NK-92 (cell line): ENCODE measurements around the gene CTIF.

Source experiments
- DNase-seq: peaks from one replicate; lab custom pipeline; 2025; ENCODE audit not compliant: unreplicated experiment; lab: John Stamatoyannopoulos, UW

CTIF gene

DNA sequence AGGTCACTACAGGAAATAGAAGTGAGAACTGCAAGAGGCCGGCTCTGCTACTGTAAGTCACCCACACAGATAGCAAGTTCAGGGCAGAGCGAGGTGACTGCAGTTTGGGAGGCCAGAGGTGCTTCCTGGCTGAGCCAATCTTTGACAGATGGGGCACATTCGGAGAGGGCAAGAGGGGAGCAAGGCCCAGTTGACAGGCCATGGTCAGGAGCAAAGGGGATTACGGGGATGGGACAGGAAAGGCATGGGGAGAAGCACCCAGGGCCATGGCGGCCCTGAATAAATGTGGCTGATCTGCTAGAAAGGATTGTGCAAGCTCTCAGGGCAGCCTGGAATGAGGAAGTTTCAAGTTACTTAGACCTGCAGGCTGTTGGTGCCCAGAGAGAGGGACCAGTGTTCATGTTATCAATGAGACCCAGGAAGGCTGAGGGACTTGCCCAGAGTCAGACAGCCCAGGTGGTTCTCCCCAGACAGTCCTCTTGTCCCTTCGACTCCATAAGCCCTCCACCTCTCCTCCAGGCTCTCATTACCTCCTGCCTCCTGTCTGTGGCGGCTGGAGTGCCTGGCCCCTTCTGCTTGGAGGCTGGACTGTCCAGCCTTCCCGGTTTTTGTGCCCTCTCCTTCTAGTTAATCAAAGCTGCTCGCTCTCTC lies 123.3 kb downstream of the CTIF start:
- DNase-seq = no peak

DNA sequence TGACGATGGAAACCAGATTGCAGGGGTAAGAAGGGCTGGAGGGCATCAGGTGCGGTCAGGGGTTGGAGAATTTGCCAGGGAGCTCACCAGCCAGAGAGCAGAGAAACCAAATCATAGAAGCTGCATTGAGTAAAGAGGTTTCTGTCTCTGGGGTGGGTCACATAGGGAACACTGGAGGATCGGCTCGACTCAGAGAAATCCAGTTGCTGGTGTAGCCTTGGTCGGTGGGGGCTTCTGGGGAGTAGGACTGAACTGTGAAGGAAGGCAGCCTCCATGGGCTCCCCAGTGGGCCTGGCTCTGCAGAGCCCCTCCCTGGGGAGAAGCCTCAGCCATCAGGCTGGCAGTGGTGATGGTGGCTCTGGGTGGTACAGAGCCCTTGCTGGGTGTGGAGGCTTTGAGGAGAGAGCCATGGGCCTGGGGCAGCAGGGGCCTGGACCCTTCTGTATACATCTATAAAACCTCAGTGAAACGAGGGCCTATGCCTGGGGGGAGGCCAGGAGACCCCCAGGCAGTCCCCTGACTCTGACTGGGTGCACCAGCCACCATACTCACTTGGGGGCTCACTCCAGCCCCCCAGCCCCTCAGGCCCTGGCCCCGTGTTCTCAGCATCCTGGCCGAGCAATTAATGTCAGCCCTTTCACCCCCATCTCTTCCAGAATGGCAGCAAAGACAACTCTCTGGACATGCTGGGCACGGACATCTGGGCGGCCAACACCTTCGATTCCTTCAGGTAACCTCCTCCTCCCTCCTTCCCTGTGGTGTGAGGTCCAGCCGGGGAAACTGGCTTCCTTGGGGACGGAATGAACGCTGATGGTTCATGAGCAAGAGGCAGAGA lies 124.5 kb downstream of the CTIF start:
- no peak for DNase-seq

DNA sequence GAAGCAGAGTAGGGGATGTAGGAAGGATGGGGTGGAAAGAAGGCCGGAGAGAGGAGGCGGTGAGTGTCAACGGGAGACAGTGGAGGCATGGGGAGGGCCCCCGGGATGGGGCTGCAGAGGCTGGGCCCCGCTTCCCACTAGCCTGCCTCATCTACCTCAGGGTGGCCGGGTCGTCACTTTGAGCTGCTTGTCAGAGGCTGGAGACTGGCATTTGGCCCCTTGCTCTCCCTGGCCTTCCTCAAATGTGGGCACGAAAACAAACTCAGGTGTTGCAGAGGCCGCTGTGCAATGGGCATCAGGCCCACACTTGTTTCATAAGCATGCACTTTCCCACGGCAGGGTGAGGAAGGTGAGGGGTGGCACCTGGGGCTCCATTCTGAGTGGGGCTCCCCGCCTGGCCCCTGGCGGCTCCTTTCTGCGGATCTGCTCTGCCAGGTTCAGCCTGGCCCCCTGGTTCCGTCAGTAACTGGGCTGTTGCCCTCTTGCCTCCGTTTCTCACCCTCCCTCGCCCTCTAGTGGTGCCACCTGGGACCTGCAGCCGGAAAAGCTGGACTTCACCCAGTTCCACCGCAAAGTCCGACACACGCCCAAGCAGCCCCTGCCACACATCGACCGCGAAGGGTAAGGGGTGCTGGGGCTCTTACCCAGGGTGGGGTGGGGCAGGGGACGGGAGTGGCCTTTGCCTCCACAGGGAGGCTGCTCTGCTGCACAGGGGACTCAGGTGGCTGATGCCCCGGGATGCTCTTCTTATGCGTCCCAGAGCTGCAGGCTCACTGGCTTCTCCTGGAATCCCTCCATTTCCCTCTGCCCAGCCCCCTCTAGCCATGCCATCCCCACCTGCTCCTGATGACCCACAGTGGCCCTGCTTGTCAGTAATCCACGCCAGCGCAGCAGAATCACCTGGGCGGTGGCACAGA lies 125.4 kb downstream of the CTIF start:
- no peak for DNase-seq

DNA sequence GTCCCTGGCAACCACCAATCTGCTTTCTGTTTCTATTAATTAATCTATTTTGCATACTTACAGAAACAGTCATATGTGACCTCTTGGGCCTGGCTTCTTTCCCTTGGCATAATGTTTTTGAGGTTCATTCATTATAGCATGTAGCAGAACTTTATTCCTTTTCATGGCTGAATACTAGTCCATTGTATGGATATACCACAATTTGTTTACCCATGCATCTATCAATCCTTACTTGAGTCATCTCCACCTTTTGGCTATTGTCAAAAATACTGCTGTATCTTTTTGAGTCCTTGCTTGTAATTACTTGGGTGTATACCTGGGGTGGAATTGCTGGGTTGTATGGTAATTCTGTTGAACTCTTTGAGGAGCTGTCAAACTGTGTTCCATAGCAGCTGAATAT lies 126.8 kb downstream of the CTIF start:
- DNase-seq = no peak

DNA sequence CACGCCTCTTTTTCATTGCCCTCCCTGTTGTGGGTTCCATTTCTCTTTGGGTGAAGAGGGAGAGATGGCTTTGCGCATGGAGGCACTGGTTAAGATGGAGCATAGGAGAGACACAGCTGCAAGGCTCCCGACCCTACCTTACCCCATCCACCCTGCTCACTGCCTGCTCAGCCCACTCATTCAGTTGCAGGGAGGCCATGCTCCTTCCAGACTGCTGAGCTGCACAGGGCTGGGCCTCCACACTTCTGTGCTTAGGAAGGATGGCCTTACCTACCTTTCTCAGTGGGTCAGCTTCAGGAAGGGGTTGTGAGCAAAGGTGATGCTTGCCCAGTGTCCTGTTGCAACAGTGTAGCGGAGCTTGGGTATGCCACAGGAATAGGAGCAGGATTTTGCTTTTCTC lies 127.8 kb downstream of the CTIF start:
- no peak for DNase-seq

DNA sequence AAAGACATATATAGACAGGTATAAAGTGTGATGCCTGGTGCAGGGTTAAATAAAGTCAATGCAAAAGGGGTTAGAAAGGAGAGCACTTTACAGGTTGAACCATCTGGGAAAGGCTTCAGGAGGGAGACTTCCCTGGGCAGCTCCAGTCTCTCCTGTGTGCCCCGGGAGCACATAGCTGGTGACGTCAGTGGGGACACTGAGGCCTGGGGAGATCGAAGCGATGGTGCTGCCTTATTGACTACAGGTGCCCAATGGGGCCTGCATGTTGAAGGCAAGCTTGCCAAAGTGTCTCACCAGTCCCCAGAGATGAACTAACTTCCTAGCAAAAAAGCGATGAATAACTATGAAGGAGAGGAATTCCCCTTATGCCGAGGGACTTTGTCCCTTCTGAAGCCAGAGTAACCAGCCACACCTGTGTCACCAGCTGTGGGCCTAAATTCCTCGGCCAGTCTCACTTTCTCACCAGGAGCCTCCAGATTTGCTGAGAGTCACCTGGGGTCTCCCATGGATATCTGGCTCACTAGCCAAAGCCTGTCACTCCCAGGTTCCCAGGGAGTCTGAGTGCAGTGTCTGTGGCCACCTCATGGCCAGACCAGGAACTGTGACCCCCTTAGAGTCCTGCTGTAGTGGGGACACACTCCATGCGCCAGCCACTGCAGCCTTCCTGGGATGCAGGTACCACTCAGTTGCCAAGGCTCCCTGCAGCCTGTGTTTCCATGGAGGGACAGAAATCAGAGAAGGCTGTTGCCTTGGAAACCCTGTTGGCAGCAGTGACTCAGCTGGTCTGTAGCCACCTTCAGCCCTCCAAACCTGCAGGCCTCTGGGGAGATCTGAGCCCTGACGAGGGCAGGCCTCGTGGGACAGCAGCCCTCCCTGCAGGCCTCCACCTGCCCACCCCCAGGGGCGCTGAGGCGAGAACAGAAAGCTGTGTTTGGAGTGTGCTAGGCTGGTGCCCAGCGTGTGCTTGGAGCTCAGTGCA lies 128.7 kb downstream of the CTIF start:
- no peak for DNase-seq

DNA sequence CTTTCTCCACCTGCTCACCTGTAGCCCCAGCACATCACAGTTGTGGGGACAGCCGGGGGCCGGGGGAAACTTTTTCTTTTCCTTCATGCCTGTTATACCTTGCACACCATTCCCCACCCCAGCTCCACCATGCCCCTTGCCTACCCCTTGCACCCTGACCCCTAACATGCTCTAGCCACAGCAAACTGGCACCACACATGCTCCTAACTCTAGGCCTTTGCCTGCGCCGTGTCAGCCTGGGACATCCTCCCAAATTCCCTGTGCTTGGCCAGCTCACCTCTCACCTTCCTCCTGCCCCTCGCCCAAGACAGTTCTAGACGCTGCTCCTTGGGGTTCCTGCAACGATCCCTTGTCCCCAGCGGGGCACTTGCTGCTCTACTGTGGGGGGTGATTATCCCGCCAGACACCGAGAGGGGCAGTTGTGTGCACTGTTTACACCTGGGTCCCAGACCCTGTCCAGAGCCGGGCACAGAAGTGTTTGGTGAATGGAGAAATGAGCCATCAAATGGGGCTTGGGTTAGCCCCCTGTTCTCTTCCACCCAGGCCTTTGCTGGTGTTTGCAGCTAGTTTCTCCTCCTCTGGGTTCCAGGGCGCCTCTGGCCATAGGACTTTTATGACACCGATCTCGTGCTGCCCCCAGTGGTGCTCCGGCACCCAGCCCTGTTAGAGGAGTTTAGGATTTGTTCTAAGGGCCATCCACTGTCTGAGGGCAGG lies 129.8 kb downstream of the CTIF start:
- DNase-seq = no peak

DNA sequence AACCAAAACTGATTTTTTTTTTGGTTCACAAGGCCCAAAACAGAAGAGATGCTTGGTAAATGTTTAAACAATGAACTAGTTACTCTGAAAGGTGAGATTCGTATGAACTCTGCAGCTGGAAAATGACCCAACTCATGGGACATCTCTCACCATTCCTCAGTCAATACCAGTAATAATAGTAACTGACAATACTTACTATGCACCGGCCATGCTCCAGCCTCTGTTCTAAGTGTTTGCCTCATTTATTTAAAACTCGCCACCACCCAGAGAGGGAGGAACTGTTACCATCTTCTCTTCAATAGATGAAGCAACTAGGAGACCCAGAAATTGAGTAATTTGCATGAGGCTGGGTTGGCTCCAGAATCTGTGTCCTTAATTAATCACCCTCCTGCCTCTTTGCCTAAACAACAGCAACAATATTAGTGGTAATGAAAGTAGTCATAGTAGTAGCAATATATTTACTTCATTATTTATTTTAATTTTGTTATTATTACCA lies 130.4 kb downstream of the CTIF start:
- no peak for DNase-seq

DNA sequence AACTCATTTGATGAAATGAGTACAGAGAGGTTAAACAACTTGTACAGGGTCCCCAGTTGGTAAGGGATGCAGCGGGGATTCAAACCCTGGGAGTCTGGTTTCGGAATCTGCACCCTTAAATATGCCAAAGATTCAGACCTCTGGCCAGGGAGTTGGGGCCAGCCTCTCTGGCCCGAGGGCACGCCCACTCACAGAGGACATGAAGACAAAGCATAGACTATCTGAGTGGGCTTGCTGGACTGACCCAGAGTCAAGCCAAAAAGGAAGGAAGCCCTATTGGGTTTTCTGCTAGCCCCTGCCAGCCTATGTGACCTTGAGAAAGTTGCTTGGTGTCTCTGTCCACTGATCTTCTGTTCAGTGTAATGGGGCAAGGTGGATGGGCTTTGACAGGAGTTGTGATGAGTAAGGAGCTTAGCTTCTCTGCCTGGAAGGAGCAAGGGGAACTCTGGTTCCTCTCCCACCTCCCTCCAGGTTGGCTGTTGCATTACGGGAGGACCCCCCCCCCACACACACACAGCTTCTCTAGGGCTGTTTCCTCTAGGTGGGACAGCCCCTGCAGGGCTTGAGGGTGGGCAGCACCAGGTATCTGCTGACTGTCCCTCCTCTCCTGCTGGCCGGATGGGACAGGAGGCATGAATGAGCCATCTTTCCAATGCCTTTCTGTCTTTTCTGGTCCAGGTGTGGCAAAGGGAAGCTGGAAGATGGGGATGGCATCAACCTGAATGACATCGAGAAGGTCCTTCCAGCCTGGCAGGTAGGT lies 131.3 kb downstream of the CTIF start:
- DNase-seq = no peak

DNA sequence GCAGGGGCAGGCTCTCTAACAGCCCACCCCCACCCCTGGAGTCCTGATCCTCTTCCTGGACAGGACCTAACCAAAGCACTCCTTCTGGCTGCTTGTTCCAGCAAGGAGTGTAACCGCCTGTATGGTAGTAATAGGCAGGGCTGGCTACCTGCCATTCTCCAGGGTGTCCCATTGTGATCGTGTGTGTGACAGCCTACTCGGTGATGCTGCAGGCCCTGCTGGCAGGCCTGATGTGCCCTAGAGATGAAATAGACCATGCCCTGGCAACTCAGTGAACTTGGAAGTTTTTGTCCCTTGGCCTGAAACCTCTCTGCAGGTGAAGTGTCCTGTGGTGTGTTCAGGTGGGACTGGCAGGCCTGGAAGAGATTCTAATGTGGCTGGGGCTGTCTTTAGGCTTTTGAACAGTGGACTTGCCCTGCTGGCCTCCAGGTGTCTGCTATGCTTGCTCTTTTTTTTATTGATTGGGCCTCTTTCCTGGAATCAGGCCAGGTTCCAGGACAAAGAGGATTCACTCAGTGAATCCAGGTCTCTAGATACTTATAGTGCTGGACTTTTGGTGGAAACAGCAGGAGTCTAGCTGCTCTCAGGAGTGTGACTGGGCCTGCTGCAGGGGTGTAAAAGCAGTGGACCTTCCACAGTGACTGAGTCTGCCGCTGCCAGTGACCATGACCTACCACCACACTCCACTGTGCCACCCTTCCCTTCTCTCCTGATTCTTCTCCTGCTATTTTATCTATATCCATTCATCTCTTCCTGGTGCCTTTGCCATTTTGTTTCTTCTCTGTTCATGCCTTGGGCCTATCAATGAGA lies 132.1 kb downstream of the CTIF start:
- DNase-seq = no peak

DNA sequence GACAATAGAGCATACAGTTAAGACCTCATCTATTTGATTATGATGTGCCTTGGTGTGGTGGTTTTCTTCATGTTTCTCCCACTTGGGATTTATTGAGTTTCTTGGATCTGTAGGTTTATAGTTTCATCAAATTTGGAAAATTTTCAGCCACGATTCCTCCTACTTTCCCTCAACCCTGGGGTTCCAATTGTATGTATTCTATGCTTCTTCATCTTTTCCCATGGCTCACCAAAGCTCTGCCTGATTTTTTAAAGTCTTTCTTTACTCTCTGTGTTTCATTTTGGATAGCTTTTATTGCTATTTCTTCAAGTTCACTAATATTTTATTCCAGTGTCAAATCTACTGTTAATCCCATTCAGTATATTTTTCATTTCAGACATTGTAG lies 132.7 kb downstream of the CTIF start:
- no peak for DNase-seq

DNA sequence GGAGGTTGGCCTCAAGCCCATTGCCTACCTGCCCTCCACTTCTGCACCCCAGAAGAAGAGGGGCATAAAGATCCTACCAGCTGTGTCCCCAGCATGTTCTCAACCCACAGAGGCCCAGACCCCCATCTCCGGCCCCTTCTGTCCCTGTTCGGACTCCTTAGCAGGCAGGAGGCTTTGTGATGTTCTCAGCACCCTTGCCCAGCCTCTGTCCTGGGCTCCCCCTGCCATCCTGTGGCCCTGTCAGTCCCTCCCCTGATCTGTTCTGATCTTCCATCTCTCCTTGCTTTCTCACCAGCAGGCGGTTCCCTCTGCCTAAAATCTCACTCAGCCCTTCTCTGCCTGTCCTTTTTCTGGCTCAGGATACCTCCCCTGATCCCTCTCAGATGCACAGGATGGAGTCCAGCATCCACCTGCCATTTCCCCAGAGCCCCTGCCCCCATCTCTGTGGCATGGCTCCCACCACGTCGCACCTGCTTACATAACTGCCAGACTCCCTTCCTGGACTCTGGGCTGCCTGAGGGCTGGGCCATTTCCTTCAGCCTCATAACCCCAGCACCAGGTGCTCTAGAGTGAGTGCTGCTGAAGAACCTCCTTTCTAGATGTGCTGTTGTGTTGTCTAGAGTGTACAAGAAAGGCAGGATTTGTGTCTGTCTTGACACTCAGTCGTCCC lies 134.0 kb downstream of the CTIF start:
- no peak for DNase-seq

DNA sequence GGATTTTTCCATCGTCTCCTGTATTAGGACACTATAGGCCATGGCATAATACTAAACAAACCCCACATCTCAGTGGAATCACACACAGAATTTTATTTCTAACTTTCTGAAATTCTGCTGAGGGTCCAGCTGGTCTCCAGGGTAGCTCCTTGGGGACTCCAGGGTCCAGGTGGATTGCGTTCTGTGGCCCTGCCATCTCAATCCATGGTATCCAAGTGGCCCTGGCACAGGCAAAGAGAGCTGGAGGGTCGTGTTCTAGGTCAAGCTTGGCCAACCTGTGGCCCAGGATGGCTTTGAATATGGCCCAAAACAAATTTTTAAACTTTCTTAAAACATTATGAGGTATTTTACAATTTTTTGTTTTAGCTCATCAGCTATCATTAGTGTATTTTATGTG lies 134.6 kb downstream of the CTIF start:
- no peak for DNase-seq

DNA sequence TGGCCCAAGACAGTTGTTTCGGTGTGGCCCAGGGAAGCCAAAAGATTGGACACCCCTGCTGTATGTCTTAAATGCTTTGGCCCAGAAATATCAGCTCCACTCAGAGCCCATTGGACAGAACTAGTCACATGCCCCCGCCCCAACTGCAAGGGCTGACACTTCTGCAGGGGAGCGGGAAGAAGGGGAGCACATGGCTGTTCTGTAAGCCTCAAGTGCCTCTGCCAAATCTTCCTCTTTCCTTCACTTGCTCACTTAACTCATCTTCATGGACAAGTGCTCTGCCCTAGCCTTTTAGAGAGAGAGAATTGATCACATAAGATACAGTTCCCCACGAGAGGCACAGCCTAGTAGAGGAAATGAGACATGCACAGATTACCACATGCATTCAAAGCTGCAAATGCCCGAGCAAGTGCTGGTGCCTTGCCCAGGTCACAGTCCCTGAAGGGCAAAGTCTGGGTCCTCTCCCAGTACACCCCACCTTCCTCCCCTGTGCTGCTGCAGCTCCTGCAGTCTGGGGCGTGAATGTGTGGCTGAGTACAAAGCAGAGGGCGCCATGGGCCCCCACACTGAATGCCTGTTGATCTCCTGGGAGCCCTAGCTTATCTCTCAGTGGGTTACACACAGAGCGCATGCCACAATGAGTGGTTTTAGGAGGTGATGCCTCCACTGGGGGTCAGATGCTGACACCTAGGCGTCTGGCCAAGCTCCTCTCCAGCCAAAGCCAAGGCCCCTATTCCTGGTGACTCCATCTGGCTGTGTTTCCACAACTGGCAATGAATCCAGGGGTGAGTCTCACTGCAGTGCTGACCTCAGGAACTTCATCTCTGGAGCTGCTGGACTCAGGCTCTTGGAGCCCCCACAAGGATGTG lies 135.3 kb downstream of the CTIF start:
- DNase-seq = no peak

DNA sequence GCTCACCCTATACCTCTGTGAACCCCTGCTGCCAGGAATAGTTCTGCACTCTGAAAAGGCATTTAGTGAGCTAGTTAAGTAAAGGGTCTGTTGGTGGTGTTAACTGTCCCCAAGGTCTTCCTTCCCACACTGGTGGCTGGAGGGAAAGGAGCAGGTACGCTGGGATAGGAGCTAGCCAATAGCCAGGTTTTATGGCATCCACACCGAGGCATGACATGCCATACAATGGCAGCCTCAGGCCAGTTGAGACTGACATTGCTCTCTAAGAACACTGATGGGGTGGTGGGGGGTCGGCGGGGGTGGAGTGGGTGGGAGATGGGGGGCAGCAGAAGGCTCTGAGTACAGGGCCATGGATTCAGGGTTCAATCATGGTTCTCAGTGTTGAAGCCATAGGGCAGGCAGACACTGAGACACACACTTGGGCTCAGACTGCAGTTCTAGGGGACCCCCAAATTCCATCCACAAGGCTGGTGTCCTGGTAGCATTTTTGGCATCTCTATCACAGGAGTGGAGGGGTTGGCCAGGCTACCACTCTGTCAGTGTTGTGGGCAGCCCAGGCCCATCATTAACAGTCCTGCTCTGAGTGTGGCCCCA lies 136.0 kb downstream of the CTIF start:
- DNase-seq = no peak

DNA sequence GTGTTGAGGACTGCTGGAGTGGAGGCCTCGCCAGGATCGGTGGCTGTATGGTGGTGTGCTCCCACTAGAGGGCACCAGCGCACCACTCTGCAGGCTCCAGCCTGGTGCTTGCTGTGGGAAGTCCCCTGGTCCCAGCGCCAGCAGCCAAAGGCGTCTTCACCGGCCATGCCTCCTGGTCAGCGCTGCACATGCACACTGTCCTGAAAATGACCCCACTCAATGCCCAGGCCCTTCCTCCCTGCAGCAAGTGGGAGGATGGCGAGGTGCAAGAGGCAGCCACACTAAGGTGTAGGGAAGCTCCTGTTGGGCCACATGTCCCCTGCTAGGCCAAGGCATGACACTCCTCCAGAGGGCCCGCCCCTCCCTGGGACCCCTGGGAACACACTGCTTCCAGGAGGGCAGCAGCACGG lies 136.5 kb downstream of the CTIF start:
- DNase-seq = no peak
